ENCODE measurements around the gene SH2D3C.

The SH2D3C gene

DNA sequence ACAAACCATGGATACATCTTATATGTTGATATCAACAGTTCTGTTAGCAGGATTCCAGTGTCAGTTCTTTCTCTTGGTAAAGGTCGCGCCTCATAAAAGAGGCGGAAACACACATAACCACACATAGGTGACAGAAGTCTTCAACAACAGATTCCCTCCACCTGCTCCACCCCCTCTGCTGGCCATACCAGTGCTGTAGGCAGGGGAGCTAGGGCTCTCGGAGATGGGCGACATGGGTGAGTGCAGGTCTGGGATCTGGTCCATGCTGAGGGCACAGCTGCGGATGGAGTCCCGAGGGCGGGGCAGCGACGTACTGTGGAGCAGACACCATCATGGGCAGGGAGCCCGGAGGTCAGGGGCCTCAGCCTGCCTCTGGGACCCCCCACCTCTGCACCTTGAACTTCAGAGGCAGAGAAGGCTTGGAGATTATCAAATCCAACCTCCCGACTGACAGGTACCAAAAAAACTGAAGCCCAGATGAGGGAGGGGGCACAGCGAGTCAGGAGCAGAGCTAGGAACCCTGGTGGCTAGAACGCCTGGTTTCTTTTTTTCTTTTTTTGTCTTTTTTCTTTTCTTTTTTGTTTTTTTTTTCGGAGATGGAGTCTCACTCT, 31.4 kb downstream of the SH2D3C start:
- Histone ChIP-seq H3K9me3 (ENCODE audit: insufficient read depth, low read depth, low read length) (no peaks in the 10 kb centered on the region), H3K9ac (ENCODE audit: low read depth, low read length) (no peak overlapping the region), H3K4me3 (ENCODE audit: low read length) (no peak overlapping the region), H3K27me3 (ENCODE audit: insufficient read depth, low read length) (peaks cover 6% of the 10 kb centered on the region), H3K36me3 (ENCODE audit: insufficient read depth, low read length) (peaks cover 14% of the 10 kb centered on the region), H3K4me1 (ENCODE audit: insufficient read depth, low read length) (no peaks in the 10 kb centered on the region), H3K27ac (ENCODE audit: low read depth, low read length) (no peak overlapping the region)
- 81% methylated on average over 15 of the region's 15 CpGs for WGBS

DNA sequence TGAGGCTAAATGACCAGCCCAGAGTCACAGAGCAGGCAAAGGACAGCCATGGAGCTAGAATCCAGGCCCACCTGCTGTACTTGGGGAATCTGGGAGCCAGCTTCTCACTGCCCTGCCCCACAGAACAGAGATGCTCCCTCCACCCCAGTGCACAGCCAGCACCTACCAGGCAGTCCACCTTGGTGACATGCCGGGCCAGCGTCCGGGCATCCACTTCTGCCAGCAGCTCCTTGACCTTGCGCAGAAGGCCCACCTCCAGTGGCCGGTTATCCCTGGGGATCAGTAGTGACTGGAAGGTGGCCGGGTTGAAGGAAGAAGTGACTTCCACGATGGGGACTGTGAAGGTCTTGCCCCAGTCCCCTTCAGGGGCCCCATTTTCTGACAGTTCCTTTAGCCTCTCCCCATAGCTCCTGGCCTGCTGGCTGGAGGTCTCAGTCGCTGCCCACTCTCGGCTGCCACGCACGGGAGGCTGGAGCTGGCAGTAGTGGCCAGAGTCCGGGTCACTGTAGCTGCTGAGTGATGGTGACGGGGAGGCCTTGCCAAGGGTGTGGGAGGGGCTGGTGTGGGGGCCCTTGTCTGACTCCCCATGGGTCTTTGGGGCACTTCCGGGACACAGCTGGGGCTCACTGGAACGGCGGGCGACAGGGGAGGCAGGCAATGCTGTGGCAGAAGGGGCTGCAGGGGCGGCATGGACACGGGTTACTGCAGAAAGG, 33.9 kb downstream of the SH2D3C start:
- WGBS: 93% methylated on average over 19 of the region's 19 CpGs

DNA sequence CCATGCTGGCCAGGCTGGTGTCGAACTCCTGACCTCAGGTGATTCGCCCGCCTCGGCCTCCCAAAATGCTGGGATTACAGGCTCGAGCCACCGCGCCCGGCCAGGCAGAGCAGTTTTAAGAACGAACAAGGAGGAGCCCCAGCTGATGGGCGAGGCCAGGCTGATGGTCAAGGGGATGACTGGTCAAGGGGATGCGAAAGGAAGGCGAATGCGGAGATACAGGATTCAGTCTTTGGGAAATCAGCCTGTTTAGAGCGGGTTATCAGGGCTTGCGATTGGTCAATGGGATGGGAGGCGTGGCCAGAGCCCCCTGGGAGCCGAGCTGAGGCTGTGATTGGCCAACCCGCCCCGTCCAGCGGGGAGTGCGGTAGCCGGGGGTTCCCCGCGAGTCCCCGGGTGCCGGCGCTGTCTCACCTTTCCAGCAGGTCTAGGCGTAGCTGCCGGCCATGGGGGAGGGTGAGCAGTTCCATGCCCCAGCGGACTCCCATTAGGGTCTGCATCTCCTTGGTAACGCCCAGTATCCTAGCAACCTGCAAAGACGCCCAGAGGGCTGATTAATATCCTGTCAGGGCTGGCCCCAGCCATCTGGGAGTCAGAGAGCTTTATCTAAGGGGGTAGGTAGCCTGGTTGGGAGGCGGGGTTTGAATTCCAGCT, 35.9 kb downstream of the SH2D3C start:
- H3K9ac ChIP-seq (ENCODE audit: low read depth, low read length): no peak overlapping the region
- H3K4me1 ChIP-seq (ENCODE audit: insufficient read depth, low read length): no peaks in the 10 kb centered on the region
- no peak overlapping the region; the same call in 1 of the 2 replicates for H3K27ac ChIP-seq (ENCODE audit: low read depth, low read length)
- H3K27me3 ChIP-seq (ENCODE audit: insufficient read depth, low read length): peaks cover 4% of the 10 kb centered on the region; the same call in 1 of the 2 replicates
- H3K4me3 ChIP-seq (ENCODE audit: low read length): peak overlapping the region; percentile 53
- WGBS: under 1% methylated on average over 33 of the region's 33 CpGs
- no peaks in the 10 kb centered on the region for H3K9me3 ChIP-seq (ENCODE audit: insufficient read depth, low read depth, low read length)
- H3K36me3 ChIP-seq (ENCODE audit: insufficient read depth, low read length): no peaks in the 10 kb centered on the region

More for the DNA sequence above, 33.9 kb downstream of the SH2D3C start:
- H3K4me1 ChIP-seq (ENCODE audit: insufficient read depth, low read length): no peaks in the 10 kb centered on the region
- H3K27me3 ChIP-seq (ENCODE audit: insufficient read depth, low read length): peaks cover 4% of the 10 kb centered on the region; the same call in 1 of the 2 replicates
- no peaks in the 10 kb centered on the region for H3K9me3 ChIP-seq (ENCODE audit: insufficient read depth, low read depth, low read length)
- no peak overlapping the region for H3K9ac ChIP-seq (ENCODE audit: low read depth, low read length)
- H3K4me3 ChIP-seq (ENCODE audit: low read length): no peak overlapping the region
- peaks cover 12% of the 10 kb centered on the region for H3K36me3 ChIP-seq (ENCODE audit: insufficient read depth, low read length)
- no peak overlapping the region for H3K27ac ChIP-seq (ENCODE audit: low read depth, low read length)

DNA sequence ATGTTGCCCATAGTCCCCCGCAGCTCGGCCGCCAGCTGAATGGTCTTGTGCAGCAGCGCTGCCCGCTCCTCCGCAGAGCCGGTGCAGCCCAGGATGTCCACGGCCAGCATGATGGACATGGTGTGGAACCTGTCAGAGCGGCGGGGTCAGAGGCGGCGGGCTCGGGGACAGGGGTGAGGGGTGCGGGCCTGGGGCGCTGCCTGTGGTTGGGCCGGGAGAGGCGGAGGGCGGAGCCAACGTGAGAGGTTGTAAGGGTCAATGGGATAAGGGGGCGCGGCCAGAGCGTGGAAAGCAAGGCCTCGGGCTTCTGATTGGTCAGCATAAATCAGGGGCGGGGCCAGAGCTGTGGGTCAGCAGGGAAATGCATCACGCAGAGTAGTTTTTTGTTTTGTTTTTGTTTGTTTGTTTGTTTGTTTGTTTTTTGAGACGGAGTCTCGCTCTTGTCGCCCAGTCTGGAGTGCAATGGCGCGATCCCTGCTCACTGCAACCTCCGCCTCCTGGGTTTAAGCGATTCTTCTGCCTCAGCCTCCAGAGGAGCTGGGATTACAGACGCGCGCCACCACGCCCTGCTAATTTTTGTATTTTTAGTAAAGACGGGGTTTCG, 36.5 kb downstream of the SH2D3C start:
- no peaks in the 10 kb centered on the region for H3K4me1 ChIP-seq (ENCODE audit: insufficient read depth, low read length)
- H3K9ac ChIP-seq (ENCODE audit: low read depth, low read length): no peak overlapping the region
- no peaks in the 10 kb centered on the region for H3K36me3 ChIP-seq (ENCODE audit: insufficient read depth, low read length)
- no peak overlapping the region; the same call in 1 of the 2 replicates for H3K27ac ChIP-seq (ENCODE audit: low read depth, low read length)
- H3K4me3 ChIP-seq (ENCODE audit: low read length): peak overlapping the region; percentile 53
- H3K9me3 ChIP-seq (ENCODE audit: insufficient read depth, low read depth, low read length): no peaks in the 10 kb centered on the region
- peaks cover 4% of the 10 kb centered on the region; the same call in 1 of the 2 replicates for H3K27me3 ChIP-seq (ENCODE audit: insufficient read depth, low read length)
- 4% methylated on average over 38 of the region's 38 CpGs for WGBS

DNA sequence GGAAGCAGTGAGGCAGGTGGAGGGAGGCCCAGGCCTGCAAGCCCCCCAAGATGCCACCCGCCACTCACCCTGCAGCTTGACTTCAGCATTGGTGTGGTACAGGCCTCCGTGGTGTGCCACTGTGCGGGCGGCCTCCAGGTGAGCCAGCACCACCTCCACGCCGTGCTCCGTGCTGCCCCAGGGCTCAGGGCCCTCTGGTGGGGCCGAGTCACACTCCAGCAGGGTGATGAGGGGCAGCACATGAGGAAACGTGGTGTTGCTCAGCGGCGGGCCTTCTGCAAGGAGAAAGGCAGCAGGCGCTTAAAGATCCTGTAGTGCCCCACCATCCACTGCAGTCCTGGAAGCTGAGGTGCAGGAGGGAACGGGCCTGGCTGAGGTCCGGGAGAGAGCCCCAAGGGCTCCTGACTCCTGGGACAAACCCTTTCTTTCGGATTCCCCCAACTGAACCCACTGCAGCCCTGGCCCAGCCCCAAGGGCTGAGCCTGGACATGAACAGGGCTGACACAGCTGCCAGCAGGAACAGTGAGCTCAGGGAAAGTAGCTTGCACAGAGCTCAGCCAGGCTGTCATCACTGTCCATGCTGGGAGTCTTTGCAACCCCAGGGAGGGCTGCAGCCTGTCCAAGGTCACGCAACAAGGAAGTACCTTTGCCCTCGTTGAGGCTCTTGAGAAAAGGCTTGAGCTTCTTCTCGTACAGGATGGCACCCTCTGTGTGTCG, 38.7 kb downstream of the SH2D3C start:
- Histone ChIP-seq H3K9ac (ENCODE audit: low read depth, low read length) (no peak overlapping the region), H3K36me3 (ENCODE audit: insufficient read depth, low read length) (no peaks in the 10 kb centered on the region), H3K27me3 (ENCODE audit: insufficient read depth, low read length) (peaks cover 4% of the 10 kb centered on the region; the same call in 1 of the 2 replicates), H3K9me3 (ENCODE audit: insufficient read depth, low read depth, low read length) (no peaks in the 10 kb centered on the region), H3K27ac (ENCODE audit: low read depth, low read length) (no peak overlapping the region), H3K4me1 (ENCODE audit: insufficient read depth, low read length) (no peaks in the 10 kb centered on the region), H3K4me3 (ENCODE audit: low read length) (no peak overlapping the region)
- 88% methylated on average over 19 of the region's 19 CpGs for WGBS

DNA sequence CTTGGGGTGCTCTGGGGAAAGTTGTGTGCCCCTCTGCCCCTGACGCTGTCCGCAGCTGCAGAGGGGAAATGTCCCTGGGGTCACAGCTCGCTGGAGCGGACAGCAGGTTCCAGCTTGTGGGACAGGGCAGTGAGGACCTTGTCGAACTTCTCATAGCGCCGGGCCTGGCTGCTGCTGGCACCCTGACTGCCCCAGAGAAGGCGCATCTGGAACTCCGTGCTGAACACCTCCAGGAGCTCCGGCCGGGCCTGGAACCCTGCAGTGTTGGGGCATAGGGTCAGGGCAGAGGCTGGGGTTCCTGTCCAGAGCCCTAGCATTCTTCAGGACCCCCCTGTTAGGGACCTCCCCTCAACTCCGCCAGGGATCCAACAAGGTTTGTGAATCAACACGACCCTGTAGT, 39.8 kb downstream of the SH2D3C start:
- 93% methylated on average over 12 of the region's 13 CpGs for WGBS

DNA sequence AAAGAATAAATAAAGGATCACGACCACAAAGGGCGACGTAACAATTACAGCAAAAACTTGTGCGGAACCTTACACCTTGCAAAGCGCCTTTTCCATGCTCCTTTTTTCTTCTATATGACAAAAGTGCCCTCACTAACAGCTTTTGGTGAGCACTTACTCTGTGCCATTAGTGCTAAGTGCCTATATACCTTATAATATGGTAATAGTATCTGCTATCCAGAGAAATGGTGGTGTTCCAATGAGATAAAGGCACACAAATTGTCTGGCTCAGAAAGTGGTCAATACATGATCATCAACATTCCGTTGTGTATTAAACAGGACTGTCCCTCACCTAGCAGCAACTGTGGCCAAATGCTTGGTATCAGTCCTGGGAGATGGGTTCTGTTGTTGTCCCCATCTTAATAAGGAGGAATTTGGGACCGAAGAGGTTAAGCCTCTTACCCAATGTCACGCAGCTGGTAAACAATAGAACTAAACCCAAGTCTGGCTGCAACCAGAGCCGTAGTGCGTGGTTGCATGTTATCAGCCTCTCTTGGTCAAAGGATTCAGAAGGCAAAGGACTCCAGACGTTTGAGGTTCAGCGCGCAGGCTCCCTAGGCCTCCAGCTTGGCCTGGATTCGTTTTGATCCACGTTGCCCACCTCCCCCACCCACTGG, 42.8 kb downstream of the SH2D3C start:
- Histone ChIP-seq H3K4me1 (ENCODE audit: insufficient read depth, low read length) (peaks cover 3% of the 10 kb centered on the region), H3K27ac (ENCODE audit: low read depth, low read length) (no peak overlapping the region), H3K27me3 (ENCODE audit: insufficient read depth, low read length) (no peaks in the 10 kb centered on the region), H3K36me3 (ENCODE audit: insufficient read depth, low read length) (no peaks in the 10 kb centered on the region), H3K4me3 (ENCODE audit: low read length) (peak overlapping the region; percentile 13; the same call in 1 of the 2 replicates), H3K9me3 (ENCODE audit: insufficient read depth, low read depth, low read length) (no peaks in the 10 kb centered on the region), H3K9ac (ENCODE audit: low read depth, low read length) (0 out of 2 replicates have a peak overlapping the region, but pooled peaks have one; percentile 11)
- 40% methylated on average over 15 of the region's 15 CpGs for WGBS

More for the DNA sequence above, 39.8 kb downstream of the SH2D3C start:
- Histone ChIP-seq H3K9ac (ENCODE audit: low read depth, low read length) (no peak overlapping the region), H3K27ac (ENCODE audit: low read depth, low read length) (no peak overlapping the region), H3K27me3 (ENCODE audit: insufficient read depth, low read length) (peaks cover 4% of the 10 kb centered on the region; the same call in 1 of the 2 replicates), H3K4me1 (ENCODE audit: insufficient read depth, low read length) (peaks cover 3% of the 10 kb centered on the region), H3K9me3 (ENCODE audit: insufficient read depth, low read depth, low read length) (no peaks in the 10 kb centered on the region), H3K36me3 (ENCODE audit: insufficient read depth, low read length) (no peaks in the 10 kb centered on the region), H3K4me3 (ENCODE audit: low read length) (no peak overlapping the region)

DNA sequence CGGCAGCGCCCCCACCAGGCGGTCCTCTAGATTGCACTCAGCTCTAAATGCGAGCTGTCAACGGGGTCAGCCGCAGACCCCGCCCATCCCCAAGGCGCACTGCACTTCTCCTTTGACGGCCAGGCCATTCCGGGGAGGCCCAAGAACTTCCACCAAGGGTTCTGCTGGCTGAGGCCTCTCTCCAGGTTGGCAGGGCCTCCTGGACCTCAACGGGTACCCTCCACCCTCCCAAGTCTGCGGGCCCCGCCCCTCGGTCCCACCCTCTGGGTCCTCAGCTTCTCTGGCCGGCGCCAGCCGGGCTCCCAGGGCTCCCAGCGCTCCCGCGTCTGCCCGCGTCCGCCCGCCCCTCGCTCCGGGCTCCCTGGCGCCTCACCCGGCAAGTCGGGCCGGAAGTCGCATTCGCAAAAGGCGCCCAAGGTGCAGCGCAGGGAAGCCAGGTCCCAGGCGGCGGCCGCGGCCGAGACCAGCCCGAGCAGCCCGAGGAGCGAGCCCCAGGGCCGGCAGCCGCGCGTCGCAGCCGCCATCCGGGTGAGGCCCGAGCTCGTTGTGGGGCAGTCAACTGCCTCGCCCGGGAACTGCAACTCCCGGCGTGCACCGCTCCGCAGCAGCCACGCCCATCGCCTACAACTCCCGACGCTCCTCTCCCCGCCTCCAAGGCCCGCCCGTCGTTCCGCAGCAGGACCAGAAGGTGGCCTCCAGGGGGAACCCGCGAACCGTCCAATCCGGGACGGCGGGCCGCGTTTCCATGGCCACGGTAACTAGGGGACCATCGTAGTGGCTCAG, 43.5 kb downstream of the SH2D3C start, which contains the start of gene TOR2A:
TSS of gene TOR2A (minus strand) at position 548 of the 783 bp plus-strand sequence. CDS start at position 524, 24 bp downstream.
- Histone ChIP-seq H3K4me3 (ENCODE audit: low read length) (peak within 1 kb of the TSS; percentile 75), H3K4me1 (ENCODE audit: insufficient read depth, low read length) (peaks cover 3% of the 10 kb centered on the region), H3K36me3 (ENCODE audit: insufficient read depth, low read length) (no peaks in the 10 kb centered on the region), H3K9me3 (ENCODE audit: insufficient read depth, low read depth, low read length) (no peaks in the 10 kb centered on the region), H3K27me3 (ENCODE audit: insufficient read depth, low read length) (no peaks in the 10 kb centered on the region), H3K9ac (ENCODE audit: low read depth, low read length) (peak within 1 kb of the TSS; percentile 69), H3K27ac (ENCODE audit: low read depth, low read length) (no peak within 1 kb of the TSS)
- WGBS: under 1% methylated on average over 76 of the region's 76 CpGs

DNA sequence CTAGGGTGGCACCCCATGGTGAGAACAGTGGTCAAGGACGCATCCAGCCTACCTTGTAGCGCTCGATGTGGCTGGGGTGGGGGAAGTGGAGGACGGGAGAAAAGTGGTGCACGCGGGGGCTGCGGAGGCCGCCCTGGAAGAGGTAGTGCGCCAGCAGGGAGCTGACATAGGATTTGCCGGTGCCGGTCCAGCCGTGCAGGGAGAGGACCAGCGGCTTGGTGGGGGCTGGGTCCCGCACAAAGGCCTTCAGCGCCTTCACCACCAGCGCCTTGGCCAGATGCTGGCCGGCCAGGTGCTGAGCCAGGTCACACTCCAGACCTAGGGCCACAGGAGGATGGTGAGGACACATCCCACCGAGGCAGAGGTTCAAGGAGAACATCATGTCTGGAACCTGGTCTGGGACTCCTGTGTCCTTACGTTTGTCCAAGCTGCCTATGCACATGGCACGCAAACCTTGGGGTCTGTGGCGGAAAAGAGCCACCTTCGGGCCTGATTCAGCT, 44.2 kb downstream of the SH2D3C start:
- Histone ChIP-seq H3K4me3 (ENCODE audit: low read length) (peak overlapping the region; percentile 75), H3K4me1 (ENCODE audit: insufficient read depth, low read length) (peaks cover 3% of the 10 kb centered on the region), H3K27ac (ENCODE audit: low read depth, low read length) (no peak overlapping the region), H3K27me3 (ENCODE audit: insufficient read depth, low read length) (no peaks in the 10 kb centered on the region), H3K9ac (ENCODE audit: low read depth, low read length) (peak overlapping the region; percentile 28; the same call in 1 of the 2 replicates), H3K36me3 (ENCODE audit: insufficient read depth, low read length) (no peaks in the 10 kb centered on the region), H3K9me3 (ENCODE audit: insufficient read depth, low read depth, low read length) (no peaks in the 10 kb centered on the region)
- WGBS: 61% methylated on average over 22 of the region's 22 CpGs
